ENCODE measurements around the gene PDZRN4.

DNA sequence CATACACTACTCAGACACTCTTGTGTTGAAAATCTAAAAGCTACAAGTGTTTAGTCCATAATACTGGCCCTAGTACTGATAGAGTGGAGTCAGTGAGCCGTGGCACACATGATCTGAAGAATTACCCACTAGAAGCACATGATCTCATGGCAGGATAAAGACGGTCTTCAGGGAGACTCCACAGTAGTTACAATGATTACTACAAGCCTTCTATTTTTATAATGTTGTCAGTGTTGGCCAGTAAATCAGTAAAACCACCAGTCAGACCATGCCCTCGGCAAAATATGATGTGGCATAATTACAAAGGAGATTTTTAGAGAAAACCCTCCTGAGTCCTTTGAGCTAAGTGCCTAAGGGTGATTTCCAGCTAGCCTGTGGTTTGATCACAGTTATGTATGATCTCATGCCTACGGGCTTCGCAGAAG is 114.9 kb downstream of the PDZRN4 start:
- TF ChIP-seq, protein P1, sequence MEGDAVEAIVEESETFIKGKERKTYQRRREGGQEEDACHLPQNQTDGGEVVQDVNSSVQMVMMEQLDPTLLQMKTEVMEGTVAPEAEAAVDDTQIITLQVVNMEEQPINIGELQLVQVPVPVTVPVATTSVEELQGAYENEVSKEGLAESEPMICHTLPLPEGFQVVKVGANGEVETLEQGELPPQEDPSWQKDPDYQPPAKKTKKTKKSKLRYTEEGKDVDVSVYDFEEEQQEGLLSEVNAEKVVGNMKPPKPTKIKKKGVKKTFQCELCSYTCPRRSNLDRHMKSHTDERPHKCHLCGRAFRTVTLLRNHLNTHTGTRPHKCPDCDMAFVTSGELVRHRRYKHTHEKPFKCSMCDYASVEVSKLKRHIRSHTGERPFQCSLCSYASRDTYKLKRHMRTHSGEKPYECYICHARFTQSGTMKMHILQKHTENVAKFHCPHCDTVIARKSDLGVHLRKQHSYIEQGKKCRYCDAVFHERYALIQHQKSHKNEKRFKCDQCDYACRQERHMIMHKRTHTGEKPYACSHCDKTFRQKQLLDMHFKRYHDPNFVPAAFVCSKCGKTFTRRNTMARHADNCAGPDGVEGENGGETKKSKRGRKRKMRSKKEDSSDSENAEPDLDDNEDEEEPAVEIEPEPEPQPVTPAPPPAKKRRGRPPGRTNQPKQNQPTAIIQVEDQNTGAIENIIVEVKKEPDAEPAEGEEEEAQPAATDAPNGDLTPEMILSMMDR (IDR thresholded peaks at IDR 0.05), result no peak
- no peak for TF ChIP-seq POLR2A (IDR thresholded peaks at IDR 0.05)

Measured in adrenal gland (tissue), 5 donors.